Measurements from ENCODE around the gene ZNF217. TPM values are rescaled to one million over a fixed set of nuclear protein-coding genes. Genes with fewer than 3 reads are reported as not detected.
"Not testable (repeated sequence)": the region's sequence is repeated elsewhere in the genome, so short reads cannot be mapped to it uniquely, and the experiment has no call there.

ZNF217 gene
- total RNA-seq, 1 donor from 2014 or later = 10.7 TPM

DNA sequence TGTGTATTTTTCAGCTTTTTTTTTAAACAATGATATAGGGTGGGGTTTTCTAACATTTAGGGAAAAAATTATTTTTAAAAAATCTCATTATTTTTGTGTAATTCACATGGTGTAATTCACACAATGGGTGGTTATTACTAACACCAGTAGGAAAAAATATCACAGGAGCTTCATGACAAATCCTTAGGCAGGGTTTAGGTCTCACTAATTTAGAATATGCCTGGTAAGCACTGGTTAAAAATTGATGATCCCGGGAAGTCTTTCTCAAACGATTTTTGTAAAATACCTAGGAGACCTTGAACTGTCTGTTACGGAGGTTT is 29.5 kb upstream of the ZNF217 start:
- no peak for DNase-seq (ENCODE audit: low spot score)
- intact Hi-C loops (cut with DNase I) = loop anchor here (5.0 kb wide), 1 partner anchor 46 kb away; no protein-coding TSS in a partner anchor

DNA sequence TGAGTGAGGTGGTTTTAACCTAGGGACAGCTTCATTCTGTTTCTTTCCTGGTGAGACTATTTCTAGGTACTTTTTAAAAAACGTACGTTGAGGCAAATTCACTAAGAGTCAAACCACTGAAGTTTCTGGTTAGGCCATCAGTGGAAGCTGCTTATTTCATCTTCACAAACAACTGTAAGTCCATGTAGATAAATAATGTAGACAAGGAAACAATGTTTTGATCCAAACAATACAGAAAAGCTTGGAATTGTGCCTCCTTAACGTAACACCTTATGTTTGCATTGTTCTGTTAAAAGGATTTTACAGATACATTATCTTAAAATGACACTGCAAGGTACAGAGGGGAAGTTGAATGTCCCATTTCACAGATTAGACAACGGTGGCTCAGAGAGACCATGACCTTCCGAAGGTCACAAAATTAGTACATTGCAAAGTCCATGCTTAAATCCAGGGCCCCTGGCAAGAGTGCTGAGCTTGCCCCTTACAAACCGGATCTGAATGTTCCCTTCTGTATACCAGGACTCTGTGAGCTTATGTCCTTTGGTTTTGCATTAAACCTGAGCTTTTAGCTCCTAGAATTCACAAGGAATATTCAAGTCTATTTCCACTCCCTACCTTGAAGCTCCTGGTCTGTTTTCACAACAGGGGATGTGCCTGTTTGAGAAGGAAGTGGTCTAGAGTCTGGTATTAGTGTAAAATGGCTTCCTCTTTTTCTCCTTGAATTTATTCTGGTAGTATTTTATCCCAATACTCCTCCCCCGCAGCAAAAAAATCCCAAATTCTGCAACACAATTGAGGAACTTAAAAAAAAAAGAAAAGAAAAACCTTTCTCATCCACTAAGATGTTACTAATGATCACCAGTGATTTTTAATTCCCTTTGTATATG is 28.9 kb upstream of the ZNF217 start:
- intact Hi-C loops (cut with DNase I) = loop anchor here (5.0 kb wide), 1 partner anchor 45 kb away; no protein-coding TSS in a partner anchor
- DNase-seq (ENCODE audit: low spot score) = no peak

DNA sequence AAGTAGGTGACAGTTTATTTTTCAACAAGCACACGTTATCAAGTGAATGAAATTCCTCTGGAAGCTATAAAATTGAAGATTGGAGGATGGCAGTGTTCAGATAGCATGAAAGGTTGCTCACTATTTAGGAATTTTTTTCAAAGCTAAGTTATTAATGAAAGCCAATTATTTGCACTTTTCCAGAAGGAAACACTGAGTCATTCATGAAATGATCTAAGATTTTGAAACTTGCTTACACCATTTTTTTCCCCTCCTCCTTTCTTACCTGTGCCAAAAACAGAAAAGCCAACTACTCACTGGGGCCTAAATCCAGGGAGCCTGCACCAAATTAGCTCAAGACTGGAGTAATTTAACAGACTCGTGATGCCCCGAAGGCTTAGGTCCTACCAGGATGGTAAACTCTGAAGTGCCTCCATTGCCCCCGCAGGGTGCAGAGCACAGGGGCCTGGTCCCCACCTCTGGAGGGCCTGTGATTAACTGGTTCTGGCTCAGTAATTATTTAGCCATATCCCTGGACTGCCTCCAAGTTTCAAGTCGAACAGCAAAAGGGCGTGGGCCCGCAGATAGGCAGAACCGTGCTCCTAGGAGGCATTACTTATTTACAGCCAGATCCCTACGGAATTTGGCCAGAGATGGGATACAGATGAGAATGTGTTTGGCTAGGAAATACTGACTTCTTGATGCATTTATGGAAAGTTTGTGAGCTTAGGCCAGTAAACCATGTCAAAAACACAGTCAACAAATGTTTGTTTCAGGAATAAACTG is 28.0 kb upstream of the ZNF217 start:
- DNase-seq (ENCODE audit: low spot score) = no peak
- intact Hi-C loops (cut with DNase I) = loop anchor here (5.0 kb wide), 1 partner anchor 44 kb away; no protein-coding TSS in a partner anchor

DNA sequence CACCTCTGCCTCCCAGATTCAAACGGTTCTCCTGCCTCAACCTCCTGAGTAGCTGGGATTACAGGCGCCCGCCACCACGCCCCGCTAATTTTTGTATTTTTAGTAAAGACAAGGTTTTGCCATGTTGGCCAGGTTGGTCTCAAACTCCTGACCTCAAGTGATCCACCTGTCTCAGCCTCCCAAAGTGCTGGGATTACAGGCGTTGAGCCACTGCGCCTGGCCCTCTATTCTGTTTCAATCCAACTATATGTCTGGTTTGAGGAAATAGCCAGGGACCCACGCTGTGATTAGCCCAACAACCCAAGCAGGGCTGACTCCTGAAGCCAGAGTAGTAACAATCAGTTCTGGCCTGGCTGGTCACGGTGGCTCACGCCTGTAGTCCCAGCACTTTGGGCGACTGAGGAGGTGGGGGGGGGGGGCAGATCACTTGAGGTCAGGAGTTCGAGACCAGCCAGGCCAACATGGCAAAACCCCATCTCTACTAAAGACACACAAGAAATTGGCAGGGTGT is 24.9 kb upstream of the ZNF217 start:
- DNase-seq (ENCODE audit: low spot score); intact Hi-C loops (cut with DNase I): not testable (repeated sequence)

DNA sequence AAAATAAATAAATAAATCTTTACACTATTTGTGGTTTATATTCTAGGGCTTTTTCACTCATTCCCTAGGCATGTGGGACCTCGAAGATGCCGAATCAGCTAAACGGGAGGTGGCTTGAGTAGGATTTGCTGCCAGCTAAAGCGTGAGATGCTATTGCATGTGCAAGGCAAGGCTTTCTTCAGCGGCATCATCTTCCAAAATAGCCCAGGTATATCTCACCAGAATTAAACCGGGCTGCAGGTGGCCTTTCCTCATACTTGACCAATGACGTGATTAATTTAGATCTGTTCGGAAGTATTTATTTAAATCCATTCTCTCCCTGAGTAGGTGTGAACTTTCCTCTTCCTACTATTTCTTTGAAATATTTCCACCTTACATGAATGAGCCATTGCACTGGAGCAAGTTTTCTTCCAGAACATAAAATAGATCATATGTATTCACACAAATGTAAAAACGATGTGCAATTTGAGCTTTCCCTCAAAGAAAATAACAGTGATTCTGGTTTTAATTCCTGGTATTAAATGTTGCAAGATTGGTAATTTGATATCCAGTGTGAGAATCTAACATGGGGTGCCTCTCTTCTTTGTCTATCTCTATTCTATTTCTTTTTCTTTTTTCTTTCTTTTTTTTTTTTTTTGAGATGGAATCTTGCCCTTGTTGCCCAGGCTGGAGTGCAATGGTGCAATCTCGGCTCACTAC is 24.3 kb upstream of the ZNF217 start:
- DNase-seq (ENCODE audit: low spot score) = no peak
- intact Hi-C loops (cut with DNase I) = no loop called here

DNA sequence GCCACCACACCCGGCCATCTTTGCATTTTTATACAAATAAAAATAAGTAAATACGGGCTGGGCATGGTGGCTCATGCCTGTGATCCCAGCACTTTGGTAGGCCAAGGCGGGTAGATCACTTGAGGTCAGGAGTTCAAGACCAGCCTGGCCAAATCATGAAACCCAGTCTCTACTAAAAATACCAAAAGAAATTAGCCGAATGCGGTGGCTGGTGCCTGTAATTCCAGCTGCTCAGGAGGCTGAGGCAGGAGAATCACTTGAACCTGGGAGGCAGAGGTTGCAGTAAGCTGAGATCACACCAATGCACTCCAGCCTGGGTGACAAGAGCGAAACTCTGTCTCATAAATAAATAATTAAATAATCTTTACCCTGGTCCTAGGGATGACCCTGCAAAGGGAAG is 22.9 kb upstream of the ZNF217 start:
- DNase-seq (ENCODE audit: low spot score); intact Hi-C loops (cut with DNase I): not testable (repeated sequence)

DNA sequence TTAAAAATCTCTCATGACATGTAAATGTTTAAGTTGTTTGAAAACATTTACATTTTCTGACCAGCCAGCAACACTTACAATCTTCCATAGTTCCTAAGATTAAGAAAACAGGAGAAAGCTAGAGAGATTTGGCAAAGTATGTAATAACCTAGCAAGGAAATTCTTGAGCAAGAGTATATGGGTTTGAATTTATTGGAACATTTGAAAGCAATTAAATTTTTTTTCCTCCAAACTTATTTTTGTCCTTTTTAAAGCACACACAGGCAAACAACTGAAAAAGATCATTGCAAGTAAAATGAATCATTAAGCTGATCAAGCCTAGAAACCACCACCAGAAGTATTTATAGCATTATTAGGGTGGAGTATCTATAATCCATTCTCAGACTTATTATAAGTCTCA is 20.1 kb upstream of the ZNF217 start:
- DNase-seq (ENCODE audit: low spot score) = no peak
- intact Hi-C loops (cut with DNase I) = no loop called here

DNA sequence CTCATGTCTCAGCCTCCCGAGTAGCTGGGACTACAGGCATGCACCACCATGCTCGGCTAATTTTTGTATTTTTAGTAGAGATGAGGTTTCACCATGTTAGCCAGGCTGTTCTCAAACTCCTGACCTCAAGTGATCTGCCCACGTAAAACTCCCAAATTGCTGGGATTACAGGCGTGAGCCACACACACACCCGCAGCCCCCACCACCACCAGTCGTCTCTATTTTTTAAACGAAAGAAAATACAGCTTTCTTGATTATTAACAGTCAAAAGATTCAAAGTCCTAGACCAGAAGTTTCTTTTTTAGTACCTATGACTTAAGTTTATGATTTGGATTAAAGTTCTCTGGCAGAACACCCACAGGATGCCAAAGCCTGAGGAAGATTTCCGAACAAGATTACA is 18.6 kb upstream of the ZNF217 start:
- intact Hi-C loops (cut with DNase I) = not testable (repeated sequence)

DNA sequence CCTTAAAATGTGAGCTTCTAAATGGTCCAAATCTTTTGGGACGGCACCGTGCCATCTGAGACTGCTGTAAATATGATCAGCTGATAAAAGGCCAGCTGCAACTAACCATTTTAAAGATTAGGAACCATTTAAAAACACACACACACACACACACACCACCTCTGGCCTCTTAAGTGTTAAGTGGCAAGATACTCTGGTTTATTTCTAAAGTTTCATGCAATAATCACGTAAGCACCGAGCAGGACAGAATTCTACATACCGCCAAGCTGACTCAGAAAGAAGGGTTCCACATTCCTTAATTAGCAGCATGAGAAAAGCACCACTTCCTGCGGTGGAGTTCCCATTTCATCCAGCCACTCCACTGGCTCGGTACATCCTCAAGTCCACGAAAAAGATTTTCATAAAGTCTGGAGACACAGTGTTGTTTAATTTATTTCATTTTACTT is 17.8 kb upstream of the ZNF217 start:
- intact Hi-C loops (cut with DNase I) = no loop called here
- DNase-seq (ENCODE audit: low spot score) = no peak

More for the DNA sequence above, 18.6 kb upstream of the ZNF217 start:
- not testable (repeated sequence) for DNase-seq (ENCODE audit: low spot score)

DNA sequence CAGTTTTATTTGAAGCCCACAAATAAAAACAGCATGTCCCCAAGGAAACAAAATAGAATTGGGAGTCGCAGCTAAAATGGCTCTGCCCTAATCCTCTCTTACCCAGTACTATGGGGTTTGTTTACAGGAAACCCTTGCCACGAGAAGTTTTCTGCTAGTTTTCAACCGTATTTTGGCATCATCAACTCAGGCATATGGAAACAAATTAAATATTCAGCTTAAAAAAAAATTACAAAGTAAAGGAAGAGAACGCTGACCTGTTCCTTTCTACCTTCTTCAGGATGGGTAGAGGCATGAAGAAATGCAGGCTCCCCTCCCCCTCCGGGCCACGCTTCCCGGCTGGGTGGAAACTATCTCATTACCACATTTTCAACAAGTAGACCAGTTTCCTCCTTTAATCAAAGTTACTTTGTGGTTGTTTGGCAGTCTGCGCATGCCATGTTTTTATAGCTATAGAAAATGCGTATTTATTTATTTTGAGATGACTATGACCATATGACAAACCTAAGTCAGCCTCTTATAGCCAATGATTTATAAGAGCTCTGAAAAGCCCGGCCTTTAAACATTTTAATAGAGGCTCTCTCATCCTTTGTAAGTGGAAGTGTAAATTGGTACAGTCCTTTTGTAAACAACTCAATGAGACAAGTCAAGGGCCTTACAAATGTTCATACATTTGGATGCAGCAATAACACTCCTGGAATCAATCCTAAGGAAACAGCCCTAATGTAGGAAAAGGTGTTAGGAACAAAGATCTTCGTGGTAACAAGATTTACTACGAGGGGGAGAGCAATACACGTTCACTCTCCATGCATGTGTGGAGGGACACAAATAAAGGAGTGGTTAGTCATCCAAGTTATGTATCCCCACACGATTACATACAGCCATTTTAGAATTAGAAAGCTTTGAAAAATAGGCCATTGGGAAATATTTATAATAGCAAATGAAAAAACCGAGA is 16.1 kb upstream of the ZNF217 start:
- intact Hi-C loops (cut with DNase I) = no loop called here
- no peak for DNase-seq (ENCODE audit: low spot score)

DNA sequence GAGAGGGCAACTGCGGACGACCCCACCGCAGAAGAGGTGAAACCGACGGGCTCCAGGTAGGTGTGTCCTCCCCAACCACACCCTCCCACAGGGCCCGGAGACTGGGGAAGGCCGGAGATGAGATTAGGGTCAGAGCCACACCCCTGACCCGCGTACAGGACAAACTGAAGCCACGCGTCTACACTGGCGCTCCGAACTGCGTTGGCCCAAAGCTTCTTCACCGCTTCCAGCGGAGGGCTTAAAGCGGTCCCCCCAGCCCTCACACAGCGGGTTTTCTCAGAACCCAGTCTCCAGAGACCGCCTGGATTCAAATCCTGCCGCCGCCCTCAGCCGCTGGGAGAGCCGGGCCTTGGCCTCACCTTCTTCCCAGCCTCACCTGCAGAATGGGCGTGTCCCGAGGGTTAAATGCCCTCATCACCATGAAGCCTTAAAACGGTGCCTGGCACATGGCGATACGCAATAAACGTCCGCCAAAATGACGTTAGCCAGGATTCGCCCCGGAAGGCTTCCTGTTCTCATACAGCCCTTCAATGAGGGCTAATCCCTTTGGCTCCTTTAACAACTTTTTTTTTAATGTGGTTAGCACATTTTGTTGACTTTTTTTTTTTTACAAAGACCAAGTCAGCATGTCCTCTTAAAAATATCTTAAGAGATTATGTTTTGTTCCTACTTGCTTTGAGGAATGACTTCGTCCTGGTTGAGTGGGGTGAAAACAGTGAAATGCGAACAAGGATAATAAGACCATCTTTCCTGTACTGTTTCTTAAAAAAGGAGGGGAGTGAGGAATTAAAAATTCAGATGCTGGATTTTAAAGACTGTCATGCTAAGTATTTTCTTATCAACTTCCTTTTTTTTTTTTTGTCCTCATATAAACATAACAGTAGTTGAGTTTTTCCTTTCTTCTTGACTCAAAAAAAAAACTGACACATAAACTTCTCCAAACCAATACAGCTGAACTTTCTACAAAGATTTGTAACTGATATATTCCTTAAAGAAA is 15.1 kb upstream of the ZNF217 start:
- intact Hi-C loops (cut with DNase I) = no loop called here
- no peak for DNase-seq (ENCODE audit: low spot score)

DNA sequence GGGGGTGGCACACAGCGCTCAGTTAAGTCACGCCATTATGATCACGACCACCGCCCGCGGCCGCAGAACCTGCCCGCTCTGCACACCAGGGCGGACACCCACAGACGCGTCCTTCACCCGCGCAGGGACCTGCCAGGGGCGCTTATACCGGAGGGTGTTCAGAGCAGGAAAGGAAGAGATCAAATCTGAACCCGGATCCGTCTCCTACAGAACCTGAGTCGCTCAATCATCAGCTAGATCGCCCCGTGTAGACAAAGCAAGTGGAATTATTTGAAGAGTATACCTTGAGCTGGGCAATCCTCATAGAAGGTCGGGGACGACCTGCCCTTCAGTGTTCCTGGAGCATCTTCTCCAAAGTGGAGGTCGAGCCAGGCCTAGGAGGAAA is 14.4 kb upstream of the ZNF217 start:
- intact Hi-C loops (cut with DNase I) = no loop called here
- no peak for DNase-seq (ENCODE audit: low spot score)

DNA sequence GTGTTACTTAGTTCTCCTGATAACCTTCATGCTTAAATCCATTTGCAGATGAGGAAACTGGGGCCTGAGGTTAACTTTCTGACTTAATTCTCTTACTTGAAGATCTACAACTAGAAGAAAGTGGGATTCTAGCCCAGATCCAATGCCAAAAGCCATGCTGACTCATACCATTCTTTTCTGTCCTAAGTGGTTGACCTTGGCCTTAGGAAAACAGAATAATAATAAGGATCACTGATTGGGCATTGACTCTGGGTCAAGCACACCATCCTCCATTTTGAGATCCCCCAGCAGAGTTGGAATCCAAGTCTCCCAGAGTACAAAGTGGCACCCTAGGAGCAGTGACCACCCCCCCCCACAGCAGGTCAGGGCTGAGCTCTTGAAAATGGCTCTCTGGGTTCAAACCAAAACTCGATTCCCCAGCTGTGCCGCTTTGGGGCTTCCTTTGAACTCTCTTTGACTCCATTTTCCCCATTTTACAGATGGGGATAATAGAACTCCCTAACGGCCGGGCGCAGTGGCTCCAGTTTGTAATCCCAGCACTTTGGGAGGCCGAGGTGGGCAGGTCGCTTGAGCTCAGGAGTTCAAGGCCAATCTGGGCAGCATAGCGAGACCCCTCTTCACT is 12.8 kb upstream of the ZNF217 start:
- intact Hi-C loops (cut with DNase I) = no loop called here
- DNase-seq (ENCODE audit: low spot score) = no peak

DNA sequence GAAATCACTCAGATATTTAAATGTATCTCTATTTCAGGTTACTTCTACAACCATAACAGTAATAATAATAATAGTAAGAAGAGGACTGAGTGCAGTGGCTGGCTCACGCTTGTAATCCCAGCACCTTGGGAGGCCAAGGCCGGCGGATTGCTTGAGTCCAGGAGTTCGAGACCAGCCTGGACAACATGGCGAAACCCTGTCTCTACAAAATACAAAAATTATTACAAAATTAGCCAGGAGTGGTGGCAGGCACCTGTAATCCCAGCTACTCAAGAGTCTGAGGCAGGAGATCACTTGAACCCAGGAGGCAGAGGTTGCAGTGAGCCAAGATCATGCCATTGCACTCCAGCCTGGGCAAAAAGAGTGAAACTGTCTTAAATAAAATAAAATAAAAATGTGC is 11.8 kb upstream of the ZNF217 start:
- intact Hi-C loops (cut with DNase I); DNase-seq (ENCODE audit: low spot score): not testable (repeated sequence)

DNA sequence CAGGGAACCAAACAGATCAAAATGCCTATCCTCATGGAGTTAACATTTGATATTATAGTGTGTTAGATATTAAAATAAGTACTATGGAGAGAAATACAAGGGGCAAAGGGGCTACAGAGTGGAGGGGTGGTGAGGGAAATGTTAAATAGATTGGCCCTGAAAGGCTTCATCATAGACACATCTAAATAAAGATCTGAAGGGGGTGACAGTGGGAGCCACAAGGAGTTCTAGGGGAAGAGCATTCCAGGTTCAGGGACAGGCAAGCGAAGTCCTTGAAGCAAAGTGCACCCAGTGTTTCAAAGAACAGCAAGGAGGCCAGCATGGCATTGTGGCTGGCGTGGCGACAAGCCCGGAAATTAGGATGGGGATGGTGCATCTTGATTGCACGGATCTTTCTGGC is 11.2 kb upstream of the ZNF217 start:
- DNase-seq (ENCODE audit: low spot score); intact Hi-C loops (cut with DNase I): not testable (repeated sequence)

DNA sequence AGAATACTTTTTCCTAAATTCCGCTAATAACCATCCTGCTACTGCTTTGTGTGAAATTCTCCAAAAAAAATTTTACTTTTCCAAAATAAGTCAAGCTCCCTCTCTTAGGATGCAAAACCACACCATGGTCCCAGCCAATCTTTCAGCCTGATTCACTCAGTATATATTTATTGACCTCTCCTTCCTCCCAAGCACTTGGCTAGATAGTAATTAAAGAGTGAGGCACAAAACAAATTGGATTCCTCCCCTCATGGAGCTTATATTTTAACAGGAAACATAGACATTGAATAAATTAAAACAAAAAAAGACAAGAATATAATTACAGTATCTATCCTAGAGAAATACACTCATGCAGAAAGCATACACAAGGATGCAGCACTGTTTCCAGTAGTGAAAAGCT is 9.0 kb upstream of the ZNF217 start:
- intact Hi-C loops (cut with DNase I) = no loop called here
- DNase-seq (ENCODE audit: low spot score) = no peak

DNA sequence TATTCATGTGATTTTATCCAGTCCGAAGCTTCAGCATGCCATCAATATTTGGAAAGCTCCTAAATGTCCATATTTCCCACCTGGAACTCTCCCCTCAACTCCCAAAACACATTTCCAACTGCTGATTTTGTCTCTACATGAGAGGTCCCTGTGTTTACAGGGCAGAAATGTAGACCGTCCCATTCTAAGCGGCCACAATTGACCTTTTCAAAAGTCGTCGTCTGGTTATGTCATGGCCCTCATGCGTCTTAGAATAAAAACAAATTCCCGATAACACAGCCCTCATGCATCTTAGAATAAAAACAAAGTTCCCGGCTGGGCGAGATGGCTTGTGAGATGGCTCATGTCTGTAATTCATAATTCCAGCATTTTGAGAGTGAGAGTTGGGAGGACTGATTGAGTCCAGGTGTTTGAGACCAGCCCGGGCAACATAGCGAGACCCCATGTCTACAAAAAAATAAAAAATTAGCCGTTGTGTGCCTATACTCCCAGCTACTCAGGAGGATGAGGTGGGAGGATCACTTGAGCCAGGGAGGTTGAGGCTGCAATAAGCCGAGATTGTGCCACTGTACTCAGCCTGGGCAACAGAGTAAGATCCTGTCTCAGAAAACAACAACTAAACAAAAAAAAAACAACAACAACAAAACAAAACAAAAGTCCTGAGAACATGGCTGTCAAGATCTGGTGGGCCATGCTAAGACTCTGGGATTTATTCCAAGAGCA is 6.4 kb upstream of the ZNF217 start:
- no peak for DNase-seq (ENCODE audit: low spot score)
- intact Hi-C loops (cut with DNase I) = no loop called here

All from cardiac septum (tissue), 1 donor.